Lower leg skin (tissue), 3 donors: Measurements from ENCODE around the gene MAN1A1.

Experiments used
- POLR2A ChIP-seq, 2 donors: fragments of 450-650 bp; IDR thresholded peaks; one replicate each; pipeline ENCODE4 v1.6.1; 2016 to 2017; ENCODE audit warnings: antibody characterized with exemption in 2 of 2, mild to moderate bottlenecking in 1 of 2, moderate library complexity in 1 of 2
- TF ChIP-seq, protein P1 (sequence below), 3 donors: fragments of 450-650 bp; IDR thresholded peaks; one replicate each; pipeline ENCODE4 v1.5.1; 2016; ENCODE audit warnings: antibody characterized with exemption in 3 of 3, mild to moderate bottlenecking in 3 of 3, moderate library complexity in 2 of 3

DNA sequence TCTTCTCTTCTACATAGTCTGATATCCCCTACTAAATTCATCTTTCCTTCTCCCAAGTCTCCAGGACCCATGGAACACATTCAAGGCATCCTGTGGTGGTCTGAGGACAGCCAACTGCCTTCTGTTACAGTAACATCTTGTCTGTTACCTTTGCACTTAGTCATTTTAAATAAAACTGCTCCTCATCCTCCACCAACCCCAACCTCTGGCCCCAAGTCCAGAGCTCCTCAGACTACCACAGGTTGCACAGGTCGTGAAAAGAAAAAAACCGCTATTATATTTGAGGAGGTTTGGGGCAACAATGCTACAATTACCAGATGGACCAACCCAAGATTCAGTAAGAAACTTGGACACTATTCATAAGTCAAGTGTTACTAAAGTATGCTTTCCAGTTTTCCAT, 49.9 kb downstream of the MAN1A1 start:
- TF ChIP-seq, protein P1, sequence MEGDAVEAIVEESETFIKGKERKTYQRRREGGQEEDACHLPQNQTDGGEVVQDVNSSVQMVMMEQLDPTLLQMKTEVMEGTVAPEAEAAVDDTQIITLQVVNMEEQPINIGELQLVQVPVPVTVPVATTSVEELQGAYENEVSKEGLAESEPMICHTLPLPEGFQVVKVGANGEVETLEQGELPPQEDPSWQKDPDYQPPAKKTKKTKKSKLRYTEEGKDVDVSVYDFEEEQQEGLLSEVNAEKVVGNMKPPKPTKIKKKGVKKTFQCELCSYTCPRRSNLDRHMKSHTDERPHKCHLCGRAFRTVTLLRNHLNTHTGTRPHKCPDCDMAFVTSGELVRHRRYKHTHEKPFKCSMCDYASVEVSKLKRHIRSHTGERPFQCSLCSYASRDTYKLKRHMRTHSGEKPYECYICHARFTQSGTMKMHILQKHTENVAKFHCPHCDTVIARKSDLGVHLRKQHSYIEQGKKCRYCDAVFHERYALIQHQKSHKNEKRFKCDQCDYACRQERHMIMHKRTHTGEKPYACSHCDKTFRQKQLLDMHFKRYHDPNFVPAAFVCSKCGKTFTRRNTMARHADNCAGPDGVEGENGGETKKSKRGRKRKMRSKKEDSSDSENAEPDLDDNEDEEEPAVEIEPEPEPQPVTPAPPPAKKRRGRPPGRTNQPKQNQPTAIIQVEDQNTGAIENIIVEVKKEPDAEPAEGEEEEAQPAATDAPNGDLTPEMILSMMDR (IDR thresholded peaks at IDR 0.05): no peak
- no peak for TF ChIP-seq POLR2A (IDR thresholded peaks at IDR 0.05)
